Neural crest cell (in vitro differentiated cells): ENCODE measurements around the gene TRDMT1. TPM values are rescaled to one million over a fixed set of nuclear protein-coding genes. Genes with fewer than 3 reads are reported as not detected.
A peak's percentile ranks its signal among the peaks of the same experiment; 100 is the strongest.

Experiments used
- DNase-seq: peaks from one replicate; pipeline ENCODE4 v3.0.0; 2021; ENCODE audit warnings: low read depth, mixed read lengths, low spot score
- H3K27ac Mint-ChIP-seq: one replicate; pipeline ENCODE4 v1.8.0; 2021; ENCODE audit warnings: mild to moderate bottlenecking, mixed read lengths; ENCODE audit not compliant: unreplicated experiment
- H3K27me3 Mint-ChIP-seq: 2 replicates; pipeline ENCODE4 v1.8.0; 2021; ENCODE audit warnings: low read depth, mild to moderate bottlenecking, mixed read lengths
- H3K36me3 Mint-ChIP-seq: 2 replicates; pipeline ENCODE4 v1.8.0; 2021; ENCODE audit warnings: low read depth, mild to moderate bottlenecking, mixed read lengths
- H3K4me1 Mint-ChIP-seq: 2 replicates; pipeline ENCODE4 v1.8.0; 2021; ENCODE audit warnings: mixed read lengths
- H3K4me3 Mint-ChIP-seq: one replicate; pipeline ENCODE4 v1.8.0; 2021; ENCODE audit warnings: mild to moderate bottlenecking, mixed read lengths
- H3K9me3 Mint-ChIP-seq: 2 replicates; pipeline ENCODE4 v1.8.0; 2021; ENCODE audit warnings: mixed read lengths
- total RNA-seq: library from RNA; stranded (reverse); gene quantifications from 2 replicates; pipeline ENCODE4 v1.2.1, GENCODE V29; 2021
- TF ChIP-seq, protein P1 (sequence below): fragments of 200-600 bp; sonication (generic); conservative IDR thresholded peaks from 2 replicates; pipeline ENCODE4 v1.5.0; 2021; ENCODE audit warnings: antibody characterized with exemption, mild to moderate bottlenecking

The TRDMT1 gene
- total RNA-seq, 1 donor from 2014 or later: 17.3 TPM

DNA sequence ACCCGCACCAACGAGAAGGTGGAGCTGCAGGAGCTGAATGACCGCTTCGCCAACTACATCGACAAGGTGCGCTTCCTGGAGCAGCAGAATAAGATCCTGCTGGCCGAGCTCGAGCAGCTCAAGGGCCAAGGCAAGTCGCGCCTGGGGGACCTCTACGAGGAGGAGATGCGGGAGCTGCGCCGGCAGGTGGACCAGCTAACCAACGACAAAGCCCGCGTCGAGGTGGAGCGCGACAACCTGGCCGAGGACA lies 28.2 kb upstream of the TRDMT1 start:
- Mint-ChIP-seq H3K27ac (peak overlapping the region; percentile 95), H3K27me3 (peaks cover 21% of the 10 kb centered on the region), H3K9me3 (no peaks in the 10 kb centered on the region), H3K4me3 (peak overlapping the region; percentile 98), H3K4me1 (peaks cover 52% of the 10 kb centered on the region), H3K36me3 (peaks cover 24% of the 10 kb centered on the region)
- DNase-seq: no peak
- TF ChIP-seq, protein P1, sequence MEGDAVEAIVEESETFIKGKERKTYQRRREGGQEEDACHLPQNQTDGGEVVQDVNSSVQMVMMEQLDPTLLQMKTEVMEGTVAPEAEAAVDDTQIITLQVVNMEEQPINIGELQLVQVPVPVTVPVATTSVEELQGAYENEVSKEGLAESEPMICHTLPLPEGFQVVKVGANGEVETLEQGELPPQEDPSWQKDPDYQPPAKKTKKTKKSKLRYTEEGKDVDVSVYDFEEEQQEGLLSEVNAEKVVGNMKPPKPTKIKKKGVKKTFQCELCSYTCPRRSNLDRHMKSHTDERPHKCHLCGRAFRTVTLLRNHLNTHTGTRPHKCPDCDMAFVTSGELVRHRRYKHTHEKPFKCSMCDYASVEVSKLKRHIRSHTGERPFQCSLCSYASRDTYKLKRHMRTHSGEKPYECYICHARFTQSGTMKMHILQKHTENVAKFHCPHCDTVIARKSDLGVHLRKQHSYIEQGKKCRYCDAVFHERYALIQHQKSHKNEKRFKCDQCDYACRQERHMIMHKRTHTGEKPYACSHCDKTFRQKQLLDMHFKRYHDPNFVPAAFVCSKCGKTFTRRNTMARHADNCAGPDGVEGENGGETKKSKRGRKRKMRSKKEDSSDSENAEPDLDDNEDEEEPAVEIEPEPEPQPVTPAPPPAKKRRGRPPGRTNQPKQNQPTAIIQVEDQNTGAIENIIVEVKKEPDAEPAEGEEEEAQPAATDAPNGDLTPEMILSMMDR: no peak

DNA sequence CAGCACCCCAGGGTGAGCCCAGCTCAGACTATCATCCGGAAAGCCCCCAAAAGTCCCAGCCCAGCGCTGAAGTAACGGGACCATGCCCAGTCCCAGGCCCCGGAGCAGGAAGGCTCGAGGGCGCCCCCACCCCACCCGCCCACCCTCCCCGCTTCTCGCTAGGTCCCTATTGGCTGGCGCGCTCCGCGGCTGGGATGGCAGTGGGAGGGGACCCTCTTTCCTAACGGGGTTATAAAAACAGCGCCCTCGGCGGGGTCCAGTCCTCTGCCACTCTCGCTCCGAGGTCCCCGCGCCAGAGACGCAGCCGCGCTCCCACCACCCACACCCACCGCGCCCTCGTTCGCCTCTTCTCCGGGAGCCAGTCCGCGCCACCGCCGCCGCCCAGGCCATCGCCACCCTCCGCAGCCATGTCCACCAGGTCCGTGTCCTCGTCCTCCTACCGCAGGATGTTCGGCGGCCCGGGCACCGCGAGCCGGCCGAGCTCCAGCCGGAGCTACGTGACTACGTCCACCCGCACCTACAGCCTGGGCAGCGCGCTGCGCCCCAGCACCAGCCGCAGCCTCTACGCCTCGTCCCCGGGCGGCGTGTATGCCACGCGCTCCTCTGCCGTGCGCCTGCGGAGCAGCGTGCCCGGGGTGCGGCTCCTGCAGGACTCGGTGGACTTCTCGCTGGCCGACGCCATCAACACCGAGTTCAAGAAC lies 27.7 kb upstream of the TRDMT1 start:
- Mint-ChIP-seq H3K36me3 (peaks cover 19% of the 10 kb centered on the region), H3K27ac (peak overlapping the region; percentile 100), H3K9me3 (no peaks in the 10 kb centered on the region), H3K4me1 (peaks cover 47% of the 10 kb centered on the region), H3K4me3 (peak overlapping the region; percentile 98), H3K27me3 (peaks cover 19% of the 10 kb centered on the region)
- peak; percentile 84 for DNase-seq
- TF ChIP-seq, protein P1: no peak

DNA sequence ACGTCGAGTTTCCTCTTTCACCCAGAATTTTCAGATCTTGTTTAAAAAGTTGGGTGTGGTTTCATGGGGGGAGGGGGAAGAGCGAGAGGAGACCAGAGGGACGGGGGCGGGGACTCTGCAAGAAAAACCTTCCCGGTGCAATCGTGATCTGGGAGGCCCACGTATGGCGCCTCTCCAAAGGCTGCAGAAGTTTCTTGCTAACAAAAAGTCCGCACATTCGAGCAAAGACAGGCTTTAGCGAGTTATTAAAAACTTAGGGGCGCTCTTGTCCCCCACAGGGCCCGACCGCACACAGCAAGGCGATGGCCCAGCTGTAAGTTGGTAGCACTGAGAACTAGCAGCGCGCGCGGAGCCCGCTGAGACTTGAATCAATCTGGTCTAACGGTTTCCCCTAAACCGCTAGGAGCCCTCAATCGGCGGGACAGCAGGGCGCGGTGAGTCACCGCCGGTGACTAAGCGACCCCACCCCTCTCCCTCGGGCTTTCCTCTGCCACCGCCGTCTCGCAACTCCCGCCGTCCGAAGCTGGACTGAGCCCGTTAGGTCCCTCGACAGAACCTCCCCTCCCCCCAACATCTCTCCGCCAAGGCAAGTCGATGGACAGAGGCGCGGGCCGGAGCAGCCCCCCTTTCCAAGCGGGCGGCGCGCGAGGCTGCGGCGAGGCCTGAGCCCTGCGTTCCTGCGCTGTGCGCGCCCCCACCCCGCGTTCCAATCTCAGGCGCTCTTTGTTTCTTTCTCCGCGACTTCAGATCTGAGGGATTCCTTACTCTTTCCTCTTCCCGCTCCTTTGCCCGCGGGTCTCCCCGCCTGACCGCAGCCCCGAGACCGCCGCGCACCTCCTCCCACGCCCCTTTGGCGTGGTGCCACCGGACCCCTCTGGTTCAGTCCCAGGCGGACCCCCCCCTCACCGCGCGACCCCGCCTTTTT lies 26.9 kb upstream of the TRDMT1 start, which contains the start of gene VIM:
Gene VIM (plus strand): TSS at position 151 of the 925 bp plus-strand sequence. CDS start 1,182 bp downstream, outside the sequence.
- TF ChIP-seq, protein P1: peak; percentile 11
- DNase-seq: peak; percentile 71
- Mint-ChIP-seq H3K4me1 (peaks cover 41% of the 10 kb centered on the region), H3K4me3 (peak within 1 kb of the TSS; percentile 98), H3K9me3 (no peaks in the 10 kb centered on the region), H3K27ac (peak within 1 kb of the TSS; percentile 100), H3K36me3 (peaks cover 14% of the 10 kb centered on the region), H3K27me3 (peaks cover 19% of the 10 kb centered on the region)

DNA sequence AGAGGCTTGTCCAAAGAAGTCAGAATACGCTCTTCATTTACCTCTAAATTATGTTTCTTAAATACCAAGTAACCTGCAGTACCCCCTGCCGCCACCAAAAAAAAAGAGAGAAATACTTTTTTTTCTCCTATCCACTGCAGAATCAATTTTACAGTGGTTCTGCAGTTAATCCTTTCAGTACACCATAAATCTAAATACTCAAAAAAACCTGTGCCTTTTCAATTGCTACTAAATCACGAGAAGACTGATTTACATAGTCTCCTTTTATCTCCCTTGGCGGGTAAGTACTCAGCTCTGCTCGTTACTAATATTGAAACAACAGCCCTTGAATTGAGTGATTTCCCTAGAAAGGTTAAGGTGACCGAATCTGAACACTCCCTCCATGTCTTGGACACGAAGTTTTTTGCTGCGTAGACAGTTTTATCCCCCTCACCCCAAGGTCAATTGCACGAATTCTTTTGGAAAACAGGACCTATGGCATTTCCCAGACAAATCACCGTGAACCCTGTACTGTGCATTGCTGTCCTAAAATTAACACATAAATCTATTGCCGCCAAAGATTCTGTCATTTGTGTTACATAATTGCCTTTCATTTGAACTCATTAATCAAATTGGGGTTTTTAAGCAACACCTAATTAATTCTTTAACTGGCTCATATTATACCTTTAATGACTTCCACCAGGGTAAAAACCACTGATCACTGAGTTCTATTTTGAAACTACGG lies 26.1 kb upstream of the TRDMT1 start:
- Mint-ChIP-seq H3K9me3 (no peaks in the 10 kb centered on the region), H3K4me1 (peaks cover 37% of the 10 kb centered on the region), H3K27me3 (peaks cover 19% of the 10 kb centered on the region), H3K4me3 (peak overlapping the region; percentile 98), H3K27ac (peak overlapping the region; percentile 100), H3K36me3 (peaks cover 13% of the 10 kb centered on the region)
- TF ChIP-seq, protein P1: peak; percentile 69
- no peak for DNase-seq

DNA sequence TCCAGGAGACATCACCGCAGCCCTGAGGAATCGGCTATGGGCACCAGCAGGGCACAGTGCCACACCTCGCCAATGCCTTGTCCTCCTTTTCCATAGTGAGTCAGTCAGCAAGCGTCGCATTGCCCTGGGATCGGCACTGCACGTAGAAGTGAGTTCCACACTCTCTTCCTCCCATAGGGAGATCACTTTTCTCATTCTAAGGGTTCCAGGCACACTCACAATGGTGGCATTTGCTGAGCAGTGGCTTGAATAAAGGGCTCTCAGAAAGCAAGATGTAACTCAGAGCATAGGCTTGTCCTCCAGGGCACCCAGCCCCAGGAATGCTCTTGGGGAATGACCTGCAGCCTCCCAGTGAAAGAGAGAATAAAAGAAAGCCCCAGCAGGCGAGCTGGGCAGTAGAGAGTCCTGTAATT lies 25.4 kb upstream of the TRDMT1 start:
- no peak for DNase-seq
- no peaks in the 10 kb centered on the region for H3K9me3 Mint-ChIP-seq
- peak overlapping the region; percentile 98 for H3K4me3 Mint-ChIP-seq
- peaks cover 12% of the 10 kb centered on the region for H3K36me3 Mint-ChIP-seq
- TF ChIP-seq, protein P1: no peak
- peaks cover 35% of the 10 kb centered on the region for H3K4me1 Mint-ChIP-seq
- peak overlapping the region; percentile 100 for H3K27ac Mint-ChIP-seq
- peaks cover 19% of the 10 kb centered on the region for H3K27me3 Mint-ChIP-seq
